Measurements from ENCODE around the gene TNFRSF17.
A peak's percentile ranks its signal among the peaks of the same experiment; 100 is the strongest.
"Not testable (repeated sequence)": the region's sequence is repeated elsewhere in the genome, so short reads cannot be mapped to it uniquely, and the experiment has no call there.

The TNFRSF17 gene

DNA sequence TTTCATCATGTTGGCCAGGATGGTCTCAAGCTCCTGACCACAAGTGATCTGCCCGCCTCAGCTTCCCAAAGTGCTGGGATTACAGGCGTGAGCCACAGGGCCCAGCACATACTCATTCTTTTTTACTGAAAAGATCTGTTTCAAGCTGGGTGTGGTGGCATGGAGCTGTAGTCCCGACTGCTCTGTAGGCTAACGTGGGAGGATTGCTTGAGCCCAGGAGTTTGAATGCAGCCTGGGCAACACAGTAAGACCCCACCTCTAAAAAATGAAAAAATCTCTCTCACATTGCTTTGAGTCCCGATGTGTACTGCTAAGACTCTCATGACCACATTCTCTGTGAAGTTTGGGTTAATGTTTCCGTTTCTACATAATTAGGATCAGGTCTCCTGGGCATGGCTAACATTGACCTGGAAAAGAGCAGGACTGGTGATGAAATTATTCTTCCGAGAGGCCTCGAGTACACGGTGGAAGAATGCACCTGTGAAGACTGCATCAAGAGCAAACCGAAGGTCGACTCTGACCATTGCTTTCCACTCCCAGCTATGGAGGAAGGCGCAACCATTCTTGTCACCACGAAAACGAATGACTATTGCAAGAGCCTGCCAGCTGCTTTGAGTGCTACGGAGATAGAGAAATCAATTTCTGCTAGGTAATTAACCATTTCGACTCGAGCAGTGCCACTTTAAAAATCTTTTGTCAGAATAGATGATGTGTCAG lies 2.3 kb downstream of the TNFRSF17 start:
- no peak for FAIRE-seq
- DNase-seq (ENCODE audit: extremely low spot score, insufficient read length, low read depth): no peak

DNA sequence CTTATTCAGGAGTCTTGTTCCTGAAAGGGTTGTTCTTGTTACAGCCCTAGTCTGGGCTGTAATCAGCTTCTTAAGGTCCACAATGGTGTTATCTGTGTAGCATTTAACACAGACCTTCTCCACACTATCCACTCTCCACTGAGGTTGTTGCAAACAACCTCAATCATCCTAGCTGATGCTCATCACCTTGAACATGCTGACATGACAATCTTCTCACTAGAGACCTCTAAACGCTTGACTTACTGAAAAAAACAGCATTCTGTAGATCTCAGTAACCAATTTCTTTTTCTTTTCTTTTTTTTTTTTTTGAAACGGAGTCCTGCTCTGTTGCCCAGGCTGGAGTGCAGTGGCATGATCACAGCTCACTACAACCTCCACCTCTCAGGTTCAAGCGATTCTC lies 3.6 kb downstream of the TNFRSF17 start:
- FAIRE-seq (no peak), DNase-seq (ENCODE audit: extremely low spot score, insufficient read length, low read depth) (no peak)

DNA sequence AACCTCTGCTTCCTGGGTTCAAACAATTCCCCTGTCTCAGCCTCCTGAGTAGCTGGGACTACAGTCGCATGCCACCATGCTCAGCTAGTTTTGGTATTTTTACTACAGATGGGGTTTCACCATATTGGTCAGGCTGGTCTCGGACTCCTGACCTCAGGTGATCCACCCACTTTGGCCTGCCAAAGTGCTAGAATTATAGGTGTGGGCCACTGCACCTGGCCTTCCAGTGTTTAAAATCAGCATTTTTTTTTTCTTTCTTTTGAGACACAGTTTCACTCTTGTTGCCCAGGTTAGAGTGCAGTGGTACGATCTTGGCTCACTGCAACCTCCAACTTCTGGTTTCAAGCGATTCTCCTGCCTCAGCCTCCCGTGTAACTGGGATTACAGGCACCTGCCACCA lies 5.3 kb downstream of the TNFRSF17 start:
- FAIRE-seq: peak; percentile 62
- not testable (repeated sequence) for DNase-seq (ENCODE audit: extremely low spot score, insufficient read length, low read depth)

DNA sequence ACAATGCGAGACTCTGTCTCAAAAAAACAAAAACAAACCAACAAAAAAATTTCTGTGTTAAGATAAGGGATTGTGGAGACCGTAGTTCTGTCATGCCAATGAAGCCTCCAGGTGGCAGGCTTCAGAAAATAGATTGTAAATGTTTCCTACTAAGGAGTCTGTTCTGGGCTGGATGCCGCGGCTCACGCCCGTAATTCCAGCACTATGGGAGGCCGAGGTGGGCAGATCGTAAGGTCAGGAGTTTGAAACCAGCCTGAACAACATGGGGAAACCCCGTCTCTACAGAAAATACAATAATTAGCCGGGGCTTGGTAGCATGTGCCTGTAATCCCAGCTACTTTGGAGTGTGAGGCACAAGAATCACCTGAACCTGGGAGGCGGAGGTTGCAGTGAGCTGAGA lies 7.1 kb downstream of the TNFRSF17 start:
- FAIRE-seq (no peak), DNase-seq (ENCODE audit: extremely low spot score, insufficient read length, low read depth) (no peak)

DNA sequence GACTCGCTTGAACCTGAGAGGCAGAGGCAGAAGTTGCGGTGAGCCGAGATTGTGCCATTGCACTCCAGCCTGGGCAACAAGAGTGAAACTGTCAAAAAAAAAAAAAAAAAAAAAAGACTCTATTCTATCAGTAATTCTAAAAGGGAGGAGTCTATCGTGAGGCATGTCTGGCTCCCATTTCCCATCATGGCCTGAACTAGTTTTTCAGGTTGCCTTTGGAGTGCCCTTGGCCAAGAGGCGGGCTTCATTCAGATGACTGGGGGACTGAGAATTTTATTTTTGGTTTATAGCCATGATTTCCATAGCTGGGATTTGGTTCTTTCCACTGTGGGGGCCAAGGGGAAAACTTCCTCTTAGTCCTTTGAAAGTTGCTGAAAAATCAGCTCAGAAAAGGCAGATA lies 8.1 kb downstream of the TNFRSF17 start:
- FAIRE-seq (no peak), DNase-seq (ENCODE audit: extremely low spot score, insufficient read length, low read depth) (no peak)

DNA sequence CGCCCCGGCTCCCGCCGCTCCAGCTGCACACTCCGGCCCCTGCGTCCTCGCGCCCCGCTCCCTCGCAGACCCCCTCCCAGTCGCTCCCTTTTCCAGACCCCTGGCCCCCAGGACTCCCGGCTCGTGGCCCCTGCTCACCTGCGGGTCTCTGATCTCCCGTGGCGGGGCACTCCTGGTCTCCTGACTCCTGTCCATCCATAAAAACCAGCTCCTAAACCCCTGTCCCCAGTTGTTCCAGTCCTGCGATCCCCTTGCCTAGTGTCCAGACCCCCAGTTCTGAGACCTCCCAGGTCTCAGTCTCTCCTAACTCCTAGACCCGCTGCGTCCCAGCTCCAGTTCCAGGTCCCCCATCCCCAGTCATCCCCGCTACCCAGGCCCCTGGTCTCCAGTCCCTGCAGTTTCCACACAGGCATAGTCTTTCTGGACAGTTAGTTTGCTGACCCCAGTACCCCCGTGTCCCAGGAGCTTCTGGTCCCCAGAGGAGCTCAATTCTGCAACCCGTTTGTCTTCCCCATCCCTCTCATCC lies 11.9 kb downstream of the TNFRSF17 start:
- DNase-seq (ENCODE audit: extremely low spot score, insufficient read length, low read depth) (no peak), FAIRE-seq (no peak)

DNA sequence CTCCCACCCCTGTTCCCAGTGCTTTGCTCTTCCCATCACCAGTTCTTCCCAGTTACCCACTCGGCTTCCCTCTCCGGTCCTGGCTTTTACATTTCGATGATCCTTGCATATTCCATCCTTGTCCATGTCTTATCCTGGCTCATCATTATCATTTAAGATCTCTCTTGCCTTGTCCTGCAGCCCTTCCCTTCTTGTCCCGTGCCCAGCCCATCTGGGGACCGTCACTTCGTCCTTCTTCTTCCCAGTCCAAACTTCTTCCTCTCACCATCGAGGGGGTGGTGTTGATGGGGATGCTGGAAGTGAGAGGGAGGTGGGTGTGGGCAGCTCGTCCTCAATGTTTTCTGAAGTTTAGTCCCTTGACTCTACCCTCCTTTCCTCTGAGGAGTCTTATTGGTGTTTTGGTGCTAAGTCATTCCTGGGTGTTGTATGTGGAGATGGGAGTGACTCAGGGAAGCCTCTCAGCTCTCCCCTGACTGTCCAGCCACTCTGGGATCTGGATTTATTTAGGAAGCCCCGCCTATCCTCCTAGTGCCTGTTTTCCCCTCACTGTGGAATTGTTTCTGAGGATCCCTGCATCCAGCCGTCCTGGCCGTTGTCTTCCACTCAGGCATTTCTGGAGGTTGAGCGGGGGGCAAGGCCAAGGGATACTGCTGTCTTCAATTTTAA lies 12.5 kb downstream of the TNFRSF17 start:
- FAIRE-seq: no peak
- no peak for DNase-seq (ENCODE audit: extremely low spot score, insufficient read length, low read depth)

DNA sequence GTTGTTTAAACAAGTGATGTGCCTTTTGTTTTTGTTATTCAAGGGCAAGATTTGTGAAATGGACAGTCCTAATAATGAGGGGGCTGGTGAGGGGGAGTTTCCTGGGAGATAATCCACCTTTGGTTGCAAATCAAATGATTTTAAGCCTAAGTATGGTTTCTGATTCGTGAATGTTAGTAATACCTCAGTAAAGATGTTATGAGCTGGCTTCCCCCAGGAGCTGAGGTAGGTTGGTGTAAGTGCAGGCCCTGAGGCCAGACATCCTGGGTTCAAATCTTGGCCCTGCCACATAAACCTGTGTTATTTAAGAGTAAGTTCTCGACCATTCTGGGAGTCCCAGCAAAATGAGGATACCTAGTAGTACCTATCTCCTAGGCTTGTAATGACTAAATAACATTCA lies 13.1 kb downstream of the TNFRSF17 start:
- FAIRE-seq (no peak), DNase-seq (ENCODE audit: extremely low spot score, insufficient read length, low read depth) (no peak)

DNA sequence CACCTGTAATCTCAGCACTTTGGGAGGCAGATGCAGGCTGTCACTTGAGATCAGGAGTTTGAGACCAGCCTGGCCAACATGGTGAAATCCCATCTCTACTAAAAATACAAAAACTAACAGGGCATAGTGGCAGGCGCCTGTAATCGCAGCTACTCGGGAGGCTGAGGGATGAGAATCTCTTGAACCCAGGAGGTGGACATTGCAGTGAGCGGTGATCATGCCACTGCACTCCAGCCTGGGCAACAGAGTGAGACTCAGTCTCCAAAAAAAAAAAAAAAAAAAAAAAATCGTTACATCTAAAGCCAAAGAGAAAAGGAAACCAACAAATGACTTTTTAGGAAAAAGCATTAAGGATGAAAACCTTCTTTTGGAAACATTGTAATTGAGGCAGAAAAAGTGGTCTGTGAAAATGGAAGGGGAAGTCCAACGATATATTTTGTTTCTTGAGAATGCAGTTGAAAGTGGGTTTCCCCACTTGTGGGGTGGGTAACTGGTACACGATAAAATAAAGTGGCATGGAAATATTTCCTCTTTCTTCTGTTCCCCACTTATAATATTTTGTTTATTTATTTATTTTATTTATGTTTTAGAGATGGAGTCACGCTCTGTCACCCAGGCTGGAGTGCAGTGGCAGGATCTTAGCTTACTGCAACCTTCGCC lies 14.1 kb downstream of the TNFRSF17 start:
- FAIRE-seq: no peak
- DNase-seq (ENCODE audit: extremely low spot score, insufficient read length, low read depth): no peak

DNA sequence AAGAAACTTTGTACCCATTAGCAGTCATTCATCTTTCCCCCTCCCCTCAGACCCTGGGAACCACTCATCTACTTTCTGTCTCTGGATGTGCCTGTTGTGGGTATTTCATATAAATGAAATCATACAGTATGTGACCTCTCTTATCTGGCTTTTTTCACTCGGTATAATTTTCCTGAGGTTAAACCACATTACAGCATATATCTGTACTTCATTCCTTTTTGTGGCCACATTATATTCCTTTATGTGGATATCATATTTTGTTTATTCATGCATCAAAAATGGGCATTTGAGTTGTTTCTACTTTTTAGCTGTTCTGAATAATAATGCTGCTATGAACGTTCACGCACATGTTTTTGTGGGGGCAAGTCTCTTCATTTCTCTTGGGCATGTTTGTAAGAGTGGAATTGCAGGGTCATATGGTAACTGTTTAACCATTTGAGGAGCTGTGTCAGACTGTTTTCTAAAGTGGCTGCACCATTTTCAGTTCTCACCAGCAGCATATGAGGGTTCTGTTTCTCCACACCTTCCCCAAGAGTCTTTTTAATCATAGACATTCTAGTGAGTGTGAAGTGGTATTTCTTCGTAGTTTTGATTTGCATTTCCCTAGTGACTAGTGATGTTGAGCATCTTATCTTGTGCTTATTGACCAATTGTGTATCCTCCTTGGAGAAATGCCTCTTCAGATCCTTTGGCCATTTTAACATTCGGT lies 15.3 kb downstream of the TNFRSF17 start:
- no peak for DNase-seq (ENCODE audit: extremely low spot score, insufficient read length, low read depth)
- FAIRE-seq: peak; percentile 93

DNA sequence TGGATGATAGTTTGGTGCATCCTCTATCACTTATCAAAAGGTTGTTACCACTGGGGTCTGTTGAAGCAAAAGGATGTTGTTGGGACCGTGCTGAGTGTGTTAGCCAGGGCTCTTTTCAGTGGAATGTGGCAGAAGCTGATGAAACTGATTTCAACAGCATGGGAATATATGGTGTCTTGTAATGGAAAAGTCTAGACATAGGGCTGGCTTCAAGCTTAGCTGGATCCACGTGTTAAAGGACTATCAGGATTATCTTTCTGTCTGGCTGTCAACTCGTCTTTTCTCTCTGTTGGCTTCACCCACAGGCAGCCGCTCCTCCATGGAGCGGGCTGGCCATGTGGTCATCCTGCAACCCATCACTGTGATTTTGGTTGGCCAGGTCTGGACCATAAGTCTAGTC lies 20.2 kb downstream of the TNFRSF17 start:
- DNase-seq (ENCODE audit: extremely low spot score, insufficient read length, low read depth): no peak

DNA sequence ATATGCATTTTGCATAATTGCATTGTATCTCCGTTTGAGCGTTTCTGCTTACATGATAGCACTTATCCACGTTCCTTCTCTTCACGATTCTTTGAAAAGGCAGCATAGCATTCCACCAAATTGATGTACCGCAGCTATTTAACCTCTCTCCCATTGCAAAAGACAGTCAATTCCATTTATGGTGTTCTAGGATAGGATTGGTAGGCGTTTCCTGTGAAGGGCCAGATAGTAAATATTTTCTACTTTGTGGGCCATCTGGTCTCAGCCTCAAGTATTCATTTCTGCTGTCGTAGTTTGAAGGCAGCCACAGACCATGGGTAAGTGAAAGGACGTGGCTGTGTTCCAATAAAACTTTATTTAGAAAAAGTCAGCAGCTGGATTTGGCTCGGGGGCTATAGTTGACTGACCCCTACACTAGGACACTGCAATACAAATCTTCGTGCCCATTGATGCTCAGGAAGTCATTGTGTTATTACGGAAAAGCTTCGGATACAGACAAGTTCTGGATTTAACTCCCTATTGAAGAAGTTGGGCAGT lies 21.6 kb downstream of the TNFRSF17 start:
- no peak for FAIRE-seq
- no peak for DNase-seq (ENCODE audit: extremely low spot score, insufficient read length, low read depth)

More for the DNA sequence above, 20.2 kb downstream of the TNFRSF17 start:
- no peak for FAIRE-seq

DNA sequence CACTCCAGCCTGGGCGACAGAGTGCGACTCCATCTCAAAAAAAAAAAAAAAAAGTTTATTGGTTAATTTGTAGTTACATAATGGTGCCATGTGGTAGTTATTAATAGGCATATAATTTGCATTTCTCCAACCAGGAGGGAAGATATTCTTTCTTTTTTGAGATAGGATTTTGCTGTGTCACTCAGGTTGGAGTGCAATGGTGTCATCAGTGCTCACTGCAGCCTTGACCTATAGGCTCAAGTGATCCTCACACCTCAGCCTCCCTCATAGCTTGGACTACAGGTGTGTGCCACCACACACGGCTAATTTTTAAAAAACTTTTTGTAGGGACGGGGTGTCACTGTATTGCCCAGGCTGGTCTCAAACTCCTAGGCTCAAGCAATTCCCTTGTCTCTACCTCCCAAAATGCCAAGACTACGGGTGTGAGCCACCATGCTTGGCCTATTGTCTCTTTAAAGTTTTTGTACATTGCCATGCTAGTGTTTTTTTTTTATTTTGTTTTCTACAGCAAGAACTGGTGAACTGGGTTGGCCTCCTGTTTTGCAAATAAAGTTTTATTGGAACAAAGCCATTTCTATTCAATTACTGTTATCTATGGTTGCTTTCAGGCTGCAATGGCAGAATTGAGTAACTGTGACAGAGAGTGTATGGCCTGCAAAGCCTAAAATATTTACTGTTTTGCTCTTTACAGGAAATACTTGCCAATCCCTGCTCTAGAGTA lies 23.4 kb downstream of the TNFRSF17 start:
- FAIRE-seq: no peak
- no peak for DNase-seq (ENCODE audit: extremely low spot score, insufficient read length, low read depth)

DNA sequence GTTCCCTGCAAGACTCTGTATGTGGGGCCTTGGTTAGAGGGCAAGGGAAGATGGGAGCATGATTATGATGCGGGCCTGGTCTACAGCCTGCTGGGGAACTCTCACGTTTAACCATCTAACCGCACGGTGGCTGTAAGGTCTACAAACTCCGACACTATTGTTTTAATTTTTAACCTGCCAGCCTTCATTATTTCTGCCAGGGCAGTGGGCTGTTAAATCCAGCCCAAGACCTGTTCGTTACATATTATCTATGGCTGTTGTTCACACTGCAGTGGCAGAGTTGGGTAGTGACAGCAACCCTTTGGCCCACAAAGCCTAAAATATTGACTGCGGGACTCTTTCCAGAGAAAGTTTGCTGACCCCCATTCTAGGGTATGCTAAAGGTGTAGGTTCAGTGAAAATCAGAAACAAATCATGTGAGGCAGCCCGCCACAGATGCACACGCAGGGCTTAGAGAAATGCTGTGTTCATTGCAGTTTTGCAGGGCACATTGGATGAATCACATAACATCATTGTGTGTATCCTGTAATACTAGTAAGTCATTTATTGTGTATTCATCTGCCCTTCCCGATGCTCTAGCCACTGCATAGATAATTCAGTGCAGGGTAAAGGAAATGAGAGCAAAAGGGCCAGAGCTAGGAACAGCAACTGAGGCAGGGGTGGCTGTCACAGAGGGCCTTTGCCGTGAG lies 25.8 kb downstream of the TNFRSF17 start:
- DNase-seq (ENCODE audit: extremely low spot score, insufficient read length, low read depth) (no peak), FAIRE-seq (peak; percentile 91)

DNA sequence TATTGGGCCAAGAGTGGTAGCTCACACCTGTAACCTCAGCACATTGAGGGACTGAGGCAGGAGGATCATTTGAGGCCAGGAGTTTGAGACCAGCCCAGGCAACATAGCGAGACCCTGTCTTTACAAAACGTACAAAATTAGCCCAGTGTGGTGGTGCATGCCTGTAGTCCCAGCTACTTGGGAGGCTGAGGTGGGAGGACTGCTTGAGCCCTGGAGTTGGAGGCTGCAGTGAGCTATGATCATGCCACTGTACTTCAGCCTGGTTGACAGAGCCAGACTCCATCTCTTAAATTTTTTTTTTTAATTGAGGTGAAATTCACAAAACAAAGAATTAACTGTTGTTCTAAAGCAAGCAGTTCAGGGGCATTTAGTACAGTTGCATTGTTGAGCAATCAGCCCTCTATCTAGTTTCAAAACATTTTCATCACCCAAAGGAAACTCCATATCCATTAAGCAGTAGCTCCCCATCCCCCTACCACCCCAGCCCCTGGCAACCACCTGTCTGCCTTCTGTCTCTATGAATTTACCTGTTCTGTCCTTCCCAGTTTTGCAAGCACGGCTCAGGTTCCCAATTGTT lies 27.1 kb downstream of the TNFRSF17 start:
- FAIRE-seq (no peak), DNase-seq (ENCODE audit: extremely low spot score, insufficient read length, low read depth) (no peak)

DNA sequence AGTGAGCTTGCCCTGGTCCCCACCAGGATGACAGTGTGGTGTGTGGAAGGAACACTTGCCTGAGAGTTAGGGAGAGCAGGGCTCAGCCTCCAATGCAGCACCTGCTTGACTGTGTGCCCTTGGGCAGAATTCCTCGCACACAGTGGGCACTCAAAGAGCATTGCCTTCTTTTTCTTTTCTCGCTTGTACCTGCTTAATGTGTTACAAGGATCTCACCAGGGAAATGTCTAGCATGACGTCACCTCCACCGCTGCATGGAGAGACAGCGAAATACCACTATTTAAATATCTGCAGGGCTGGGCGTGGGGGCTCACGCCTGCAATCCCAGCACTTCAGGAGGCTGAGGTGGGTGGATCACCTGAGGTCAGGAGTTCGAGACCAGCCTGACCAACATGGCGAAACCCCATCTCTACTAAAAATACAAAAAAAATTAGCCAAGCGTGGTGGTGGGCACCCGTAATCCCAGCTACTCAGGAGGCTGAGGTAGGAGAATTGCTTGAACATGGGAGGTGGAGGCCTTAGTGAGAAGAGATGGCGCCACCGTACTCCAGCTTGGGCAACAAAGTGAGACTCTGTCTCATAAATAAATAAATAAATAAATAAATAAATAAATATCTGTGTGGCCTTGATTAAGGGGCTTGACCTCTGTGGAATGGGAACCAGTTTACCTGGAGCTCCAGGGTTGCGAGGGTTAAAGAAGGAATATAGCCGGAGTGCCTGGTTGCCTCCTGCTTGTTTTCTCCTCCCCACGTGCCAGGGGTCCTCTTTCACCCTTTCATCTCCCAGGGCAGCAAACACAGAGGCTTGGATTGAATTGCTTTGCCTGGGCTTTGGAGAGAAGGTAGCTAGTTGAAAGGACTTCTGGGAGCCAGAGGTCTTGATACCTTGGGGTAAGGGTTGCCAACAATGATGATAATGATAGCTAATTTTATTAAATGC lies 27.8 kb downstream of the TNFRSF17 start:
- FAIRE-seq (no peak), DNase-seq (ENCODE audit: extremely low spot score, insufficient read length, low read depth) (no peak)
